ENCODE data around the gene C1QTNF5.
"Not testable (repeated sequence)": the region's sequence is repeated elsewhere in the genome, so short reads cannot be mapped to it uniquely, and the experiment has no call there.

The C1QTNF5 gene

GRCh38 chr11:119340335-119341221, at the start of gene C1QTNF5:
TSS of gene C1QTNF5 (minus strand) at chr11:119340883. CDS start at chr11:119340397, 486 bp downstream.
- DNase-seq (ENCODE audit: low spot score): no peak

GRCh38 chr11:119389611-119390254, 49.0 kb upstream of the C1QTNF5 start:
- DNase-seq (ENCODE audit: low spot score): peak; percentile 34

- DNase-seq (ENCODE audit: low spot score): no peak
Measured at GRCh38 chr11:119388103-119388502, 47.4 kb upstream of the C1QTNF5 start.

- DNase-seq (ENCODE audit: low spot score): no peak
Measured at GRCh38 chr11:119384332-119384731, 43.6 kb upstream of the C1QTNF5 start.

GRCh38 chr11:119382513-119382912, 41.8 kb upstream of the C1QTNF5 start:
- not testable (repeated sequence) for DNase-seq (ENCODE audit: low spot score)

GRCh38 chr11:119382101-119382500, 41.4 kb upstream of the C1QTNF5 start:
- DNase-seq (ENCODE audit: low spot score): peak; percentile 12

GRCh38 chr11:119381181-119381988, 40.7 kb upstream of the C1QTNF5 start, which contains the start of gene USP2:
TSS of gene USP2 (minus strand) at chr11:119381690. CDS start at chr11:119373480, 8,210 bp downstream.
- DNase-seq (ENCODE audit: low spot score): peak; percentile 95

- DNase-seq (ENCODE audit: low spot score): no peak
Measured at GRCh38 chr11:119380827-119381180, 40.1 kb upstream of the C1QTNF5 start.

- no peak for DNase-seq (ENCODE audit: low spot score)
Measured at GRCh38 chr11:119380160-119380826, 39.6 kb upstream of the C1QTNF5 start.

- no peak for DNase-seq (ENCODE audit: low spot score)
Measured at GRCh38 chr11:119378851-119379465, 38.3 kb upstream of the C1QTNF5 start.

- DNase-seq (ENCODE audit: low spot score): no peak
Measured at GRCh38 chr11:119377961-119378667, 37.4 kb upstream of the C1QTNF5 start.

- no peak for DNase-seq (ENCODE audit: low spot score)
Measured at GRCh38 chr11:119377112-119377901, 36.6 kb upstream of the C1QTNF5 start.

- DNase-seq (ENCODE audit: low spot score): no peak
Measured at GRCh38 chr11:119376197-119376847, 35.6 kb upstream of the C1QTNF5 start.

- DNase-seq (ENCODE audit: low spot score): no peak
Measured at GRCh38 chr11:119375337-119376196, 34.9 kb upstream of the C1QTNF5 start.

GRCh38 chr11:119374632-119375336, 34.1 kb upstream of the C1QTNF5 start:
- DNase-seq (ENCODE audit: low spot score): no peak

- peak; percentile 71 for DNase-seq (ENCODE audit: low spot score)
Measured at GRCh38 chr11:119373921-119374631, 33.4 kb upstream of the C1QTNF5 start.
